SW 1271 (cell line): ENCODE measurements around the gene PCDHGA8.

ENCODE experiments used
- DNase-seq, 2 experiments: peaks; one replicate each; lab custom pipeline; 2025; lab: John Stamatoyannopoulos, UW

Gene PCDHGA8

DNA sequence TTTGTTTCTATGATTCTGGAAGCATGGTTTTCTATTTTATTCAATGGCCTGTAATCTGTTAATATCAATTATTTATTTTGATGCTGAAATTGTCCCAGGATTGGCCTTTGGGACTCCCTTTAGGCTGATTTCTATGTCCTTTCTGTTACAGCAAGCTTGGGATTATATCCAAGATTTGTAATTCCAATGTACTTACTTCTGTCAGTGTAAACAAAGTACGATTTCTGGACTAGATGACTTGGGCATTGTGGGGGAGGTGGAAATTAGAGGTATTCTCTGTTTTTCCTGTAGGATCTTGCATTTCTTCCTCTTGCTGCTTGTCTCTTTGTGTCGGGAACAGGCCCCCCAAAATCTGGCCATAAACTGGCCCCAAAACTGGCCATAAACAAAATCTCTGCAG, 41.6 kb downstream of the PCDHGA8 start:
- no peak for DNase-seq

DNA sequence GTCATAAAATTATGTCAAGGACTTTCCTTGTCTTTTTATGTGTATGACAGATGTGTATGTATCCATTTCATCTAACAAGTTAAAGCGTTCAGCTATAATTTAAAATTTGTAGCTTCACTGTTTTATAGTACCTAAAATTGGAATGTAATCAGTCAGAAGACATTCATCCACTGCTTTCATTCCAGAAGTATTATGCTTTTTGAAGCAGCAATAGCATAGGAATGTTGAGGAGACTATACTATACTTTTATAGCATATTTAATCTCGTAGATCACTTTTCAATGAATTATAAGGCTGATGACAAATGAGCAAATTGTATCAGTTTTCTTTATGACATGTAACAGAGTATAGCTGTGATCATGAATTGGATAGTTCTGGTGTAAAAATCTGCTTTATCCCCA, 44.8 kb downstream of the PCDHGA8 start:
- DNase-seq, result no peak

DNA sequence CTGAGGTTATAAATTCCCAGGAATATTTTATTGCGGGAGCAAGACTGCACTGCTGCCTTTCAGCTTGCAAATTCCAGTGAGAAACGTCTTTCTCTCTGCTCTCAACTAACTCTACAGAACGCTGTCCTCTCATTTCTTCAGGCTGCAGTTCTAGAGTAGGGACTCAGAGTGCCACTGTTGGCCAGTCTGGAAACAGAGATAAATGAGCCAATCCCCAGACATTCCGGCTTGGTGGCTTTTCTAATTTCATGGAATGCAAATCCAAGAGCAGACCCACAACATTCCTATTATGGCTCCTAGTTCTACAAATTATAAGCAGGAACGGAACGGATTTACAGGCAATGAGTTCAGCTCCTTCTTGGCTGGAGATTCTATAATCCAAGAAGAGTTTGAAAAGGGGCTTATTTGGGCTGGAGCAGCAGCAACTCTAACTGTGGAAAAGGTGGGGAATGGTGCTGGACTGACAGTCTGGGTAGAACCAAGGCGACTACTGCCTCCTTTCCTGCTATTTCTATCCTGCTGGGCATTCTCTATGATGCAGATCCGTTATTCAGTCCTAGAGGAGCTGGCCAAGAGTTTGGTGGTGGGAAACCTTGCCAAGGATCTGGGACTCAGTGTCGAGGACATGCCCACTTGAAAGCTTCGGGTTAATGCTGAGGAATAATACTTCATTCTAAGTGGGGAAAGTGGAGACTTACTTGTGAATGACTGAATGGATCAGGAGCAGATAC, 47.1 kb downstream of the PCDHGA8 start:
- DNase-seq, result no peak

DNA sequence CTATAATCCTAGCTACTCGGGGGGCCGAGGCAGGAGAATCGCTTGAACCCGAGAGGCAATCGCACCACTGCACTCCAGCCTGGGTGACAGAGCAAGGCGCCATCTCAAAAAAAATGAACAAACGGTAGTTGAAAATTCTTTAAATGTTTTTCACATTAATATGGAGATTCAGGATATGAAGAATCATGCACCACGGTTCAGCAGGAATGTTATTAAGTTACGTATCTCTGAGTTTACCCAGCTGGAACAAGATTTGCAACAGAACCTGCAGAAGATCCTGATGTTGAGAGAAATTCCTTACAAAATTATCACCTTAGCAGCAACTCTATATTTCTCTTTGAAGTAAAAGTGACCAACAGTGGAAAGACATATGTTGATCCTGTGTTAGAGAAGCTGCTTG, 47.9 kb downstream of the PCDHGA8 start:
- DNase-seq, result no peak

GRCh38 chr5:141441571-141442170, 49.2 kb downstream of the PCDHGA8 start:
- no peak for DNase-seq
